Measurements from ENCODE around the gene KRTAP4-6. TPM values are rescaled to one million over a fixed set of nuclear protein-coding genes. Genes with fewer than 3 reads are reported as not detected.

Gene KRTAP4-6
- total RNA-seq, 6 experiments from 2014 or later, result not detected

GRCh38 chr17:41178843-41179616, 38.7 kb upstream of the KRTAP4-6 start:
- Histone ChIP-seq H3K36me3 (no peaks in the 10 kb centered on the region), H3K27ac (no peak overlapping the region), H3K4me3 (no peak overlapping the region), H3K4me1 (no peaks in the 10 kb centered on the region), H3K9me3 (no peaks in the 10 kb centered on the region), H3K27me3 (no peaks in the 10 kb centered on the region)
- intact Hi-C loops (cut with DNase I), result no loop called here
- DNase-seq, result no peak
- TF ChIP-seq POLR2A (IDR thresholded peaks at IDR 0.05) (no peak), CTCF (IDR thresholded peaks at IDR 0.05) (no peak)
- no peak for ATAC-seq
- 60% methylated on average over 1 of the region's 1 CpG for WGBS (ENCODE audit: insufficient coverage, low coverage, low lambda C conversion rate, missing lambda C conversion rate)

GRCh38 chr17:41178341-41178740, 38.0 kb upstream of the KRTAP4-6 start:
- Histone ChIP-seq H3K36me3 (no peaks in the 10 kb centered on the region), H3K9me3 (no peaks in the 10 kb centered on the region), H3K27ac (no peak overlapping the region), H3K4me1 (no peaks in the 10 kb centered on the region), H3K4me3 (no peak overlapping the region), H3K27me3 (no peaks in the 10 kb centered on the region)
- TF ChIP-seq CTCF (IDR thresholded peaks at IDR 0.05), result no peak
- no peak for TF ChIP-seq POLR2A (IDR thresholded peaks at IDR 0.05)
- WGBS (ENCODE audit: insufficient coverage, low coverage, low lambda C conversion rate, missing lambda C conversion rate), result 82% methylated on average over 2 of the region's 3 CpGs
- intact Hi-C loops (cut with DNase I), result no loop called here
- no peak for ATAC-seq
- DNase-seq, result no peak

- TF ChIP-seq CTCF (IDR thresholded peaks at IDR 0.05) (no peak), POLR2A (IDR thresholded peaks at IDR 0.05) (no peak)
- intact Hi-C loops (cut with DNase I), result no loop called here
These were observed 37.5 kb upstream of the KRTAP4-6 start, which contains the start of gene KRTAP4-2 for GRCh38 chr17:41177727-41178271. Gene KRTAP4-2 (minus strand): TSS chr17:41178221. CDS start chr17:41178164, 57 bp downstream.

GRCh38 chr17:41176744-41177387, 36.5 kb upstream of the KRTAP4-6 start:
- intact Hi-C loops (cut with DNase I), result no loop called here
- no peak for TF ChIP-seq CTCF (IDR thresholded peaks at IDR 0.05)
- no peak for TF ChIP-seq POLR2A (IDR thresholded peaks at IDR 0.05)
- DNase-seq (no peak), ATAC-seq (no peak)
- H3K4me3 ChIP-seq, result no peak overlapping the region
- H3K27me3 ChIP-seq, result no peaks in the 10 kb centered on the region
- H3K9me3 ChIP-seq, result no peaks in the 10 kb centered on the region
- no peaks in the 10 kb centered on the region for H3K36me3 ChIP-seq
- 58% methylated on average over 3 of the region's 3 CpGs for WGBS (ENCODE audit: insufficient coverage, low coverage, low lambda C conversion rate, missing lambda C conversion rate)
- H3K4me1 ChIP-seq, result no peaks in the 10 kb centered on the region
- no peak overlapping the region for H3K27ac ChIP-seq

More at GRCh38 chr17:41177727-41178271, 37.5 kb upstream of the KRTAP4-6 start, which contains the start of gene KRTAP4-2:
- no peaks in the 10 kb centered on the region for H3K4me1 ChIP-seq
- H3K4me3 ChIP-seq, result no peak within 1 kb of the TSS
- ATAC-seq (no peak), DNase-seq (no peak)
- H3K9me3 ChIP-seq, result no peaks in the 10 kb centered on the region
- H3K27me3 ChIP-seq, result no peaks in the 10 kb centered on the region
- H3K36me3 ChIP-seq, result no peaks in the 10 kb centered on the region
- H3K27ac ChIP-seq, result no peak within 1 kb of the TSS
- no CpG with 5 or more reads among the region's 7 CpGs for WGBS (ENCODE audit: insufficient coverage, low coverage, low lambda C conversion rate, missing lambda C conversion rate)
